ACHN (cell line): Measurements from ENCODE around the gene HIPK2.
A peak's percentile ranks its signal among the peaks of the same experiment; 100 is the strongest.

Source experiments
- DNase-seq: peaks from one replicate; pipeline ENCODE4 v3.0.0-alpha.2; 2015
- in situ Hi-C: cut with HindIII; loops from 2 replicates; pipeline ENCODE4 v1.10.0; 2017; ENCODE audit warnings: low sequenced_read_pairs, low pct_ligation_motif_present, low pct_unique_long_range_greater_than_20kb

Gene HIPK2

GRCh38 chr7:139741789-139742344, 35.9 kb downstream of the HIPK2 start:
- in situ Hi-C loops: no loop called here
- DNase-seq: no peak

GRCh38 chr7:139741239-139741638, 36.6 kb downstream of the HIPK2 start:
- in situ Hi-C loops: no loop called here
- no peak for DNase-seq

- DNase-seq: no peak
Measured at GRCh38 chr7:139739863-139740597, 37.8 kb downstream of the HIPK2 start.

GRCh38 chr7:139738772-139739171, 39.0 kb downstream of the HIPK2 start:
- in situ Hi-C loops: no loop called here
- DNase-seq: no peak

More at GRCh38 chr7:139739863-139740597, 37.8 kb downstream of the HIPK2 start:
- in situ Hi-C loops: no loop called here

- in situ Hi-C loops: no loop called here
- DNase-seq: no peak
Measured at GRCh38 chr7:139738101-139738489, 39.7 kb downstream of the HIPK2 start.

GRCh38 chr7:139737221-139738100, 40.3 kb downstream of the HIPK2 start:
- DNase-seq: no peak
- in situ Hi-C loops: no loop called here

- DNase-seq: no peak
- in situ Hi-C loops: no loop called here
Measured at GRCh38 chr7:139735912-139736595, 41.7 kb downstream of the HIPK2 start.

GRCh38 chr7:139735466-139735865, 42.3 kb downstream of the HIPK2 start:
- in situ Hi-C loops: no loop called here
- DNase-seq: no peak

GRCh38 chr7:139734395-139734794, 43.4 kb downstream of the HIPK2 start:
- no peak for DNase-seq
- in situ Hi-C loops: no loop called here

- in situ Hi-C loops: no loop called here
- no peak for DNase-seq
Measured at GRCh38 chr7:139733751-139734150, 44.0 kb downstream of the HIPK2 start.

GRCh38 chr7:139732471-139733167, 45.2 kb downstream of the HIPK2 start:
- in situ Hi-C loops: no loop called here
- no peak for DNase-seq

GRCh38 chr7:139731802-139732470, 45.9 kb downstream of the HIPK2 start:
- peak; percentile 99 for DNase-seq
- in situ Hi-C loops: no loop called here

- DNase-seq: peak; percentile 55
- in situ Hi-C loops: no loop called here
Measured at GRCh38 chr7:139730746-139731612, 46.8 kb downstream of the HIPK2 start.

GRCh38 chr7:139728203-139728602, 49.6 kb downstream of the HIPK2 start:
- in situ Hi-C loops: no loop called here

GRCh38 chr7:139727151-139727705, 50.6 kb downstream of the HIPK2 start:
- no peak for DNase-seq
- in situ Hi-C loops: no loop called here

More at GRCh38 chr7:139728203-139728602, 49.6 kb downstream of the HIPK2 start:
- DNase-seq: no peak

- in situ Hi-C loops: no loop called here
- DNase-seq: no peak
Measured at GRCh38 chr7:139726485-139726869, 51.3 kb downstream of the HIPK2 start.
